GM12875 (cell line): ENCODE measurements around the gene UGT2A3.

Source experiments
- H3K4me3 ChIP-seq: one replicate; pipeline ENCODE4 v1.5.1; 2011; ENCODE audit warnings: low read depth, low read length, control low read depth
- TF ChIP-seq, protein P1 (sequence below): IDR thresholded peaks from 2 replicates; pipeline ENCODE4 v1.5.1; 2011; ENCODE audit warnings: low read depth, mild to moderate bottlenecking, control low read depth, inconsistent platforms, low read length, moderate library complexity, borderline replicate concordance; ENCODE audit not compliant: insufficient read depth

The UGT2A3 gene

DNA sequence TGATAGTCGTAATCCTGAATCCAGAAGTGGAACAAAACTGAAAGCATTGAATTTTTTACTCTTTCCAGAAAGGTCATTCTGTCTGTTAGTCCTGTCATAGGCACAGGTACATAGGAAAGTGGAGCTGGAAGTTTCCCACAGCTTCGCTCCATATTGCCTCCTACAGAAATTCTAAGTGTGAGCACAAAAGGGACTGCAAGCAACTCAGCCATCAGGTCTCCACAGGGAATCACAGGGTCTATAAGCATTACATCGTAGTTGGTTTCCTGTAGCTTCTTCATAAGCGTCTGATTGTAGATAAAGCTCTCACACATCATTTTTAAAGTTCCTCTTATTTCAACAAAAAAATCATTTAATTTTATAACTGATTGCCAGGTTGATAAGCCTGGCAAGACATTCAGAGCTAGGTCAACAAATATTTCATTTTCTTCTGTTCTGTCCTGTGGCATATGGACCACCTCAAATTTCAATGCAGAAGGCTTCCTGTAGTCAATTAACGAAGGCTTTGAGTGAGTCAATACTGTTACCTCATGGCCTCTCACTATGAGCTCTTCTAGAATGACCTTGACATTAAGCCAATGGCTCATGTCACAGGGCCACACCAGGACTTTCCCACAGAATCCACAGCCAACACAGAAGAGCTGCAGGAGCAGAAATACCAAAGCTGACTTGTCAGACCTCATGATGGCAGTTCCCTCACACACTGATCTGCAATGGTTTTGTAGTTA is at the start of gene UGT2A3:
Gene UGT2A3, minus strand, starts transcription at position 727 of the 728 bp plus-strand sequence. Its CDS starts 44 bp downstream, at position 683.
- no peak within 1 kb of the TSS for H3K4me3 ChIP-seq
- TF ChIP-seq, protein P1, sequence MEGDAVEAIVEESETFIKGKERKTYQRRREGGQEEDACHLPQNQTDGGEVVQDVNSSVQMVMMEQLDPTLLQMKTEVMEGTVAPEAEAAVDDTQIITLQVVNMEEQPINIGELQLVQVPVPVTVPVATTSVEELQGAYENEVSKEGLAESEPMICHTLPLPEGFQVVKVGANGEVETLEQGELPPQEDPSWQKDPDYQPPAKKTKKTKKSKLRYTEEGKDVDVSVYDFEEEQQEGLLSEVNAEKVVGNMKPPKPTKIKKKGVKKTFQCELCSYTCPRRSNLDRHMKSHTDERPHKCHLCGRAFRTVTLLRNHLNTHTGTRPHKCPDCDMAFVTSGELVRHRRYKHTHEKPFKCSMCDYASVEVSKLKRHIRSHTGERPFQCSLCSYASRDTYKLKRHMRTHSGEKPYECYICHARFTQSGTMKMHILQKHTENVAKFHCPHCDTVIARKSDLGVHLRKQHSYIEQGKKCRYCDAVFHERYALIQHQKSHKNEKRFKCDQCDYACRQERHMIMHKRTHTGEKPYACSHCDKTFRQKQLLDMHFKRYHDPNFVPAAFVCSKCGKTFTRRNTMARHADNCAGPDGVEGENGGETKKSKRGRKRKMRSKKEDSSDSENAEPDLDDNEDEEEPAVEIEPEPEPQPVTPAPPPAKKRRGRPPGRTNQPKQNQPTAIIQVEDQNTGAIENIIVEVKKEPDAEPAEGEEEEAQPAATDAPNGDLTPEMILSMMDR: no peak

DNA sequence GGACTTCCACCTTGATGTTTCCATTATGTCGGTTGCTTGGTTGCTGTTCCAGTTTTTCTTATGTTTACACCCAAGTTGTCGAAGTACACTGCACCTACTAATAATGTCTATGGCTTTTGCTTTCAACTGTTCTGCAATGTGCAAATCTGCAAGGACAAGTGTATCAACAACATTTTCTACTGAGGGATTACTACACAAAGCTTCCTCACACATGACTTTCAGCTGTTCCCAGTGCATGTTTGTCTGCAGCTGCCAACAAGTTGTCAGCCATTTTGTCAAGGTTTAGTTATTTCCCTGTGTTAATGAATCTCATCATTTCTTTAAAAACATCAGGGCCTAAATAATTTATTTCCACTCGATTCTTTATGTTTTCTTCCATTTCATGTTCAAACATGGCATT is 45.4 kb upstream of the UGT2A3 start:
- TF ChIP-seq, protein P1: no peak
- H3K4me3 ChIP-seq: no peak overlapping the region

DNA sequence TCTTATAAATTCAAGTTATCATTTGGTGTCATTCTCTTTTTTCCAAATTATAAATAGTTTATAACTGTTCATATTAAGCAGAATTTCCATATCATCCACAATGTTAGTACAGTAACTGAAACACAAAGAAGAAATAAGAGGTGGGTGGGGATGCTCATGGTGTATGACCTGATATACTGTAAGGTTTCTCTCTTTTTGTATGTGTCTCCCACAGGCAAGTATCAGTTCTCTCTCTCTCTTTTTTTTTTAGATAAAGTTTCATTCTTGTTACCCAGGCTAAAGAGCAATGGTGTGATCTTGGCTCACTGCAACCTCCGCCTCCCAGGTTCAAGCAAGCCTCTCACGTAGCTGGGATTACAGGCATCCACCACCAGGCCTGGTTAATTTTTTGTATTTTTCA is 43.7 kb upstream of the UGT2A3 start:
- TF ChIP-seq, protein P1: no peak
- H3K4me3 ChIP-seq: no peak overlapping the region

DNA sequence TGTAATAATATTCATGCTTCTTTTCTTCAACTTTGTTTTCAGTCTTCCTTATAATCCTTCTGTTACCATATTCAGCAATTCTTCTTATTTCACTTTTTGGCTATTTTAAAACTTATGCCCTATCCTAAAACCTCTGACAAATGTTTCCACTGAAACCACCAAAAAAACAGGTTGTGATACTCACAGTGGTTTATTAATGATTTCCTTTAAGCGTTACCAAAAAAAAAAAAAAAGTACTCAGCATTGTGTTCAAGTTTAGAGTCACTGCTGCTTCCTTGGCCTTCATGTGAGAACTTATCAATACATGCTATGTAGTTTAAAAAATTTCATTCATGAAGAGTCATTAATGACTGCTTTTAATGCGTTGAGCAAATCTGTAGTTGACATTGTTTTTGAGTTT is 35.4 kb upstream of the UGT2A3 start:
- H3K4me3 ChIP-seq: no peak overlapping the region
- TF ChIP-seq, protein P1: no peak

DNA sequence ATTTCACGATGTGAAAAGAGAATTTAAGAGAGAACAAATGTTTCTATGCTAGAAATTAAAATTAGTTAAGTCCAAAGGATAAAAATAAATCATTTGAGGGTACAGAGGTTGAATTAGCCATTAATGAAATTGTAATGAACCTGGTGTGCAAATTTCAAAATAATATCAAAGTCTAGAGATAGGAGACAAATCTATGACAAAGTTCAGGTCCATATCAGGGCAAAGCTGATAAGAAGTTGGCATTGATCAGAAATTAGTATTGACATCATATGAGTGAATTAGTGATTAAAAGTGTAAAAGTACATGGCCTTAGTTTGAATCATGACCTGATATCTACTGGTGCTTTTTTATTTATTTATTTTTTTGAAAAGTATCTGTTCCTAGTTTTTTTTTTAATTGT is 33.8 kb upstream of the UGT2A3 start:
- TF ChIP-seq, protein P1: no peak
- H3K4me3 ChIP-seq: no peak overlapping the region

DNA sequence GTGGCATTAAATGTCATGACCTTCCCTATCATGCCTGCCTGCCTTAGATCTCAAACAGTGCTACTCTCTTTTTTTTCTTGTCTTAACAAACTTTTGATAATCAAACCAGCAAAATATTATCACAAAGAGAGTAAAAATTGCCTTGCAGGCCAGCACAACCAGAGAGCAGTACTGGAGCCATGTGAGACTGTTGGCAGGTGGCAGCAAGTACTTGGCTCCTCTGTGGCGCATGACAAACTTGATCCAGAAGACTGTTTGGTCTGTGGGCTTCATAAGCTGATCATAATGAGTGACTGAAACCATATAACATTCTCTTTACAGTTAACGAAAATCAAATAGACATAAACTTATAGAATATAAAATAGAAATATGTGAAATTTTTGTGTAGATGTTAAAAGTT is 33.3 kb upstream of the UGT2A3 start:
- no peak overlapping the region for H3K4me3 ChIP-seq
- TF ChIP-seq, protein P1: no peak

DNA sequence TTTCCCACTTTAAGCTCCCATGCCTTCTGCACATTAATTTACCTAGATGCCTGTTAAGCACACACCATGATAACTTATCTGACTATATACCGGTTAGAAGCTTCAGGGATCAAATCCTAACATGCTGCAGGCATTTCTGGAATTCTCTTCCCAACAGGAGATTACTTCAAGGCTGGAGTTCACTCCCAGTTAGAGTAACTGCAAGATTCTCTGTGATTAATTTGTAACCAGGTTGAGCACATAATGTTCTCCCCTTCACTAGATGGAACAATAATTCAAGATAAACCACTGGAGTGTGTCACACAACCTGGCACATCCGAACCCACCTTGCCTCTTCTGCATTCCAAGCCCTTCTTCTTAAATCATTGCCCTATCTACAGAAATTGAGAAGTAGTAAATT is 11.8 kb upstream of the UGT2A3 start:
- H3K4me3 ChIP-seq: no peak overlapping the region
- TF ChIP-seq, protein P1: no peak
